Measurements from ENCODE around the gene MED15.

GRCh38 chr22:20551805-20552442 lies 44.5 kb downstream of the MED15 start:
- peak in 2 of 4 experiments; percentile 9 to 32 for TF ChIP-seq CTCF (IDR thresholded peaks at IDR 0.05)
- TF ChIP-seq POLR2A (IDR thresholded peaks at IDR 0.05): no peak

All from uterus (tissue), 2 donors.